ENCODE measurements around the gene TYW3. TPM values are rescaled to one million over a fixed set of nuclear protein-coding genes. Genes with fewer than 3 reads are reported as not detected.

The TYW3 gene
- total and polyA plus RNA-seq, 2 of the 13 experiments (the other 11 are each of a cell fraction or from before 2014, with no cell fraction given), result 17.6 to 45.8 TPM

DNA sequence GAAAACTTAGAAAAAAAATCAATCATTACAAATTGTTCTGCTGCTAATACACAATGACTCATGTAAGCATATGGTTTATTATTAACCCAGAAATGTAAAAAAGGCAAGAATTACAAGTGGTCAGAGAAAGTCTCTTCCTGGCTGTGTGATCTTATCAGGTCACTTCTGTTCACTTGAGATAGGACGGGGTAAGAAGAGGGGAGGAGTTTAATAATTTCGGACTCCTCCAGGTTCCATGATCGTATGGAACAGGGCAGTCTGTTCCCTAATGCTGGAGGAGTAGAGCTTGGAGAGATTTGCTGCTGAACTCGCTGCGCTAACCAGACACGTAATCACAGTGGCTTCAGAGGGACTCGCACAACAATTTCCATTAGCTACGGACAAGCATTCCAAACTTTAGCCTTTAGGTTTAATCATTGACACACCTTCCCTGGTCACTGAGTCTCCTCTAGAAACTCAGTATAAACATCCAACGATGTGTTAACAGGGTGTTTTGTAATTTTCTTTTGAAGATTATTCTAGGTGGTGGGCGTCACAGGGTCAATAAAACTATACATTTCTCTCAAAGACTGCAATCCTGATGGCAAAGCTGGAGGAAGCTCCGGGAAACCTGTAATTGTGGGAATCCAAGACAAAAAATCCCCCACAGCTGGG lies 1.4 kb upstream of the TYW3 start (continued):
- TF ChIP-seq, protein P1, sequence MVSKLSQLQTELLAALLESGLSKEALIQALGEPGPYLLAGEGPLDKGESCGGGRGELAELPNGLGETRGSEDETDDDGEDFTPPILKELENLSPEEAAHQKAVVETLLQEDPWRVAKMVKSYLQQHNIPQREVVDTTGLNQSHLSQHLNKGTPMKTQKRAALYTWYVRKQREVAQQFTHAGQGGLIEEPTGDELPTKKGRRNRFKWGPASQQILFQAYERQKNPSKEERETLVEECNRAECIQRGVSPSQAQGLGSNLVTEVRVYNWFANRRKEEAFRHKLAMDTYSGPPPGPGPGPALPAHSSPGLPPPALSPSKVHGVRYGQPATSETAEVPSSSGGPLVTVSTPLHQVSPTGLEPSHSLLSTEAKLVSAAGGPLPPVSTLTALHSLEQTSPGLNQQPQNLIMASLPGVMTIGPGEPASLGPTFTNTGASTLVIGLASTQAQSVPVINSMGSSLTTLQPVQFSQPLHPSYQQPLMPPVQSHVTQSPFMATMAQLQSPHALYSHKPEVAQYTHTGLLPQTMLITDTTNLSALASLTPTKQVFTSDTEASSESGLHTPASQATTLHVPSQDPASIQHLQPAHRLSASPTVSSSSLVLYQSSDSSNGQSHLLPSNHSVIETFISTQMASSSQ (IDR thresholded peaks at IDR 0.05; ENCODE audit: low read depth), result peak; percentile 89
- TF ChIP-seq, protein P1 (CRISPR knock-in tag; IDR thresholded peaks at IDR 0.05; ENCODE audit: borderline replicate concordance), result peak; percentile 85
- TF ChIP-seq THAP7 (CRISPR knock-in tag; IDR thresholded peaks at IDR 0.05), result no peak
- no peak for TF ChIP-seq ZNF446 (CRISPR knock-in tag; IDR thresholded peaks at IDR 0.05)
- peak; percentile 63; the same call in 1 of the 2 replicates for TF ChIP-seq HOMEZ (CRISPR knock-in tag; IDR thresholded peaks at IDR 0.05; ENCODE audit: low read depth)
- TF ChIP-seq, protein P2, sequence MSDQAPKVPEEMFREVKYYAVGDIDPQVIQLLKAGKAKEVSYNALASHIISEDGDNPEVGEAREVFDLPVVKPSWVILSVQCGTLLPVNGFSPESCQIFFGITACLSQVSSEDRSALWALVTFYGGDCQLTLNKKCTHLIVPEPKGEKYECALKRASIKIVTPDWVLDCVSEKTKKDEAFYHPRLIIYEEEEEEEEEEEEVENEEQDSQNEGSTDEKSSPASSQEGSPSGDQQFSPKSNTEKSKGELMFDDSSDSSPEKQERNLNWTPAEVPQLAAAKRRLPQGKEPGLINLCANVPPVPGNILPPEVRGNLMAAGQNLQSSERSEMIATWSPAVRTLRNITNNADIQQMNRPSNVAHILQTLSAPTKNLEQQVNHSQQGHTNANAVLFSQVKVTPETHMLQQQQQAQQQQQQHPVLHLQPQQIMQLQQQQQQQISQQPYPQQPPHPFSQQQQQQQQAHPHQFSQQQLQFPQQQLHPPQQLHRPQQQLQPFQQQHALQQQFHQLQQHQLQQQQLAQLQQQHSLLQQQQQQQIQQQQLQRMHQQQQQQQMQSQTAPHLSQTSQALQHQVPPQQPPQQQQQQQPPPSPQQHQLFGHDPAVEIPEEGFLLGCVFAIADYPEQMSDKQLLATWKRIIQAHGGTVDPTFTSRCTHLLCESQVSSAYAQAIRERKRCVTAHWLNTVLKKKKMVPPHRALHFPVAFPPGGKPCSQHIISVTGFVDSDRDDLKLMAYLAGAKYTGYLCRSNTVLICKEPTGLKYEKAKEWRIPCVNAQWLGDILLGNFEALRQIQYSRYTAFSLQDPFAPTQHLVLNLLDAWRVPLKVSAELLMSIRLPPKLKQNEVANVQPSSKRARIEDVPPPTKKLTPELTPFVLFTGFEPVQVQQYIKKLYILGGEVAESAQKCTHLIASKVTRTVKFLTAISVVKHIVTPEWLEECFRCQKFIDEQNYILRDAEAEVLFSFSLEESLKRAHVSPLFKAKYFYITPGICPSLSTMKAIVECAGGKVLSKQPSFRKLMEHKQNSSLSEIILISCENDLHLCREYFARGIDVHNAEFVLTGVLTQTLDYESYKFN (CRISPR knock-in tag; conservative IDR thresholded peaks at IDR 0.05), result peak; percentile 81
- TF ChIP-seq ZNF292 (CRISPR knock-in tag; IDR thresholded peaks at IDR 0.05; ENCODE audit: borderline replicate concordance, low read depth), result 0 out of 2 replicates have a peak, but pooled peaks have one; percentile 49
- peak; percentile 49; the same call in 1 of the 2 replicates for TF ChIP-seq SALL1 (CRISPR knock-in tag; IDR thresholded peaks at IDR 0.05)
- TF ChIP-seq ZBTB3 (CRISPR knock-in tag; IDR thresholded peaks at IDR 0.05; ENCODE audit: borderline replicate concordance, low read depth), result no peak
- TF ChIP-seq RARA (CRISPR knock-in tag; IDR thresholded peaks at IDR 0.05), result peak; percentile 44; the same call in 1 of the 2 replicates
- no peak for TF ChIP-seq ZNF713 (CRISPR knock-in tag; IDR thresholded peaks at IDR 0.05)
- 0 out of 2 replicates have a peak, but pooled peaks have one; percentile 31 for TF ChIP-seq HMG20B (CRISPR knock-in tag; conservative IDR thresholded peaks at IDR 0.05)
- TF ChIP-seq NCOR1 (IDR thresholded peaks at IDR 0.05; ENCODE audit: borderline replicate concordance, low read length), result peak; percentile 27; the same call in 1 of the 2 replicates
- peak; percentile 76 for TF ChIP-seq RBFOX2 (IDR thresholded peaks at IDR 0.05; ENCODE audit: low read depth, low read length)
- no peak for TF ChIP-seq ARNT2 (CRISPR knock-in tag; IDR thresholded peaks at IDR 0.05; ENCODE audit: low read depth)
- no peak for TF ChIP-seq ZNF788 (CRISPR knock-in tag; IDR thresholded peaks at IDR 0.05; ENCODE audit: borderline replicate concordance)
- TF ChIP-seq ARID3A (IDR thresholded peaks at IDR 0.05; ENCODE audit: low read depth, low read length), result peak; percentile 64; the same call in 1 of the 2 replicates

Measured in HepG2 (cell line).